ENCODE measurements around the gene SSR4. TPM values are rescaled to one million over a fixed set of nuclear protein-coding genes. Genes with fewer than 3 reads are reported as not detected.

The SSR4 gene
- total RNA-seq, 1 donor from 2014 or later = 297 TPM

DNA sequence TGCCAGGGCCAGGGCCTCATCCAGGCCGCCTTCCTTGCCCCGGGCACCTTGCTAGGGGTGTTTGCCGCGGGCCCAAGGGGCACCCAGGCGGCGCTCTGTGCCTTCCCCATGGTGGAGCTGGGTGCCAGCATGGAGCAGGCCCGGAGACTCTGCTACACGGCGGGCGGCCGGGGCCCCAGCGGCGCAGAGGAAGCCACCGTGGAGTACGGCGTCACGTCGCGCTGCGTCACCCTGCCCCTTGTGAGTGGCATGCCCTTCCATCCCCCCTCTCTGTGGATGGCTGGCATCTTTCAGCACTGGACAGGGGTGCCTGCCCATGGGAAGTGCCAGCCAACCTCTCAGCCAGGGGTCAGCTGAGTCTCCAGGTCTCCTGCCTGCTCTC lies 26.8 kb upstream of the SSR4 start:
- Mint-ChIP-seq H3K27me3 (ENCODE audit: unreplicated experiment) (no peaks in the 10 kb centered on the region), H3K4me1 (ENCODE audit: unreplicated experiment) (peaks cover 17% of the 10 kb centered on the region)
- no peak for DNase-seq (ENCODE audit: extremely low spot score, unreplicated experiment)

DNA sequence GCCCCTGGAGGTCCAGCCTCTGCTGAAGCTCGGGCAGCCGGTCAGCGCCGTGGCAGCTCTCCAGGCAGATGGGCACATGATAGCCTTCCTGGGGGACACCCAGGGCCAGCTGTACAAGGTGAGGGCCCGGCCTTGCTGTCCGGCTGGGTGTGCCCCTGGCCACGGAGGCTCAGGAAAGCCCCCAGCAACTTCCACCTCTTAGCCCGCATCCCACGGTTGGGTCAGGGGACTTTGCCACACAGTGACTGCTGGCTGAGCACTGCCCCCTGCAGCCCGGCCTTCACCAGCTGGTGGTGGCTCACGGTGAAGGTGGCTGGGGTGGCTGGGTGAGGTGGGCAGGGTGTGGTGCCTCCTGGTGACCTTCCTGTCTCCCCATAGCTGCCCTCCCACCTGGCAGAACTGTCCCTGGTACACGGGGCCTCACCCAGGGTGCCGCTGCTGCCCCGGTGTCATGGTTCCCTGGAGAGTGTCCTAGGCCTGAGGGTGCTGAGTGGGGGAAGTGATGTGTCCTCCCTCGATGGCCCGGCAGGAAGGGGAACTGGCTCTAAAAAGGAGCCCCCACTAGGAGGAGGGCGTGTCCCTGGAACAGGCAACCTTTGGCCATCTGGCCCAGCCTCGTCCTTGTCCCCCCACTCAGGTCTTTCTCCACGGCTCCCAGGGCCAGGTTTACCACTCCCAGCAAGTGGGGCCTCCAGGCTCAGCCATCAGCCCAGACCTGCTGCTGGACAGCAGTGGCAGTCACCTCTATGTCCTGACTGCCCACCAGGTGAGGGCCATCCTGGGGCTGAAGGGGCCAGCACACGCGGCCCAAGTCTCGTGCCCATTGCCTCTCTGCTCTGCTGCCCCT lies 25.9 kb upstream of the SSR4 start:
- Mint-ChIP-seq H3K36me3 (ENCODE audit: unreplicated experiment) (no peaks in the 10 kb centered on the region), H3K4me1 (ENCODE audit: unreplicated experiment) (peaks cover 17% of the 10 kb centered on the region), H3K9me3 (ENCODE audit: unreplicated experiment) (no peaks in the 10 kb centered on the region), H3K27ac (ENCODE audit: unreplicated experiment) (no peak overlapping the region), H3K4me3 (ENCODE audit: unreplicated experiment) (no peak overlapping the region), H3K27me3 (ENCODE audit: unreplicated experiment) (no peaks in the 10 kb centered on the region)
- TF ChIP-seq, protein P1, sequence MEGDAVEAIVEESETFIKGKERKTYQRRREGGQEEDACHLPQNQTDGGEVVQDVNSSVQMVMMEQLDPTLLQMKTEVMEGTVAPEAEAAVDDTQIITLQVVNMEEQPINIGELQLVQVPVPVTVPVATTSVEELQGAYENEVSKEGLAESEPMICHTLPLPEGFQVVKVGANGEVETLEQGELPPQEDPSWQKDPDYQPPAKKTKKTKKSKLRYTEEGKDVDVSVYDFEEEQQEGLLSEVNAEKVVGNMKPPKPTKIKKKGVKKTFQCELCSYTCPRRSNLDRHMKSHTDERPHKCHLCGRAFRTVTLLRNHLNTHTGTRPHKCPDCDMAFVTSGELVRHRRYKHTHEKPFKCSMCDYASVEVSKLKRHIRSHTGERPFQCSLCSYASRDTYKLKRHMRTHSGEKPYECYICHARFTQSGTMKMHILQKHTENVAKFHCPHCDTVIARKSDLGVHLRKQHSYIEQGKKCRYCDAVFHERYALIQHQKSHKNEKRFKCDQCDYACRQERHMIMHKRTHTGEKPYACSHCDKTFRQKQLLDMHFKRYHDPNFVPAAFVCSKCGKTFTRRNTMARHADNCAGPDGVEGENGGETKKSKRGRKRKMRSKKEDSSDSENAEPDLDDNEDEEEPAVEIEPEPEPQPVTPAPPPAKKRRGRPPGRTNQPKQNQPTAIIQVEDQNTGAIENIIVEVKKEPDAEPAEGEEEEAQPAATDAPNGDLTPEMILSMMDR (IDR thresholded peaks at IDR 0.05) = no peak
- DNase-seq (ENCODE audit: extremely low spot score, unreplicated experiment) = no peak

More for the DNA sequence above, 26.8 kb upstream of the SSR4 start:
- H3K27ac Mint-ChIP-seq (ENCODE audit: unreplicated experiment) = no peak overlapping the region
- TF ChIP-seq, protein P1 (IDR thresholded peaks at IDR 0.05) = no peak
- no peaks in the 10 kb centered on the region for H3K36me3 Mint-ChIP-seq (ENCODE audit: unreplicated experiment)
- no peaks in the 10 kb centered on the region for H3K9me3 Mint-ChIP-seq (ENCODE audit: unreplicated experiment)
- no peak overlapping the region for H3K4me3 Mint-ChIP-seq (ENCODE audit: unreplicated experiment)

DNA sequence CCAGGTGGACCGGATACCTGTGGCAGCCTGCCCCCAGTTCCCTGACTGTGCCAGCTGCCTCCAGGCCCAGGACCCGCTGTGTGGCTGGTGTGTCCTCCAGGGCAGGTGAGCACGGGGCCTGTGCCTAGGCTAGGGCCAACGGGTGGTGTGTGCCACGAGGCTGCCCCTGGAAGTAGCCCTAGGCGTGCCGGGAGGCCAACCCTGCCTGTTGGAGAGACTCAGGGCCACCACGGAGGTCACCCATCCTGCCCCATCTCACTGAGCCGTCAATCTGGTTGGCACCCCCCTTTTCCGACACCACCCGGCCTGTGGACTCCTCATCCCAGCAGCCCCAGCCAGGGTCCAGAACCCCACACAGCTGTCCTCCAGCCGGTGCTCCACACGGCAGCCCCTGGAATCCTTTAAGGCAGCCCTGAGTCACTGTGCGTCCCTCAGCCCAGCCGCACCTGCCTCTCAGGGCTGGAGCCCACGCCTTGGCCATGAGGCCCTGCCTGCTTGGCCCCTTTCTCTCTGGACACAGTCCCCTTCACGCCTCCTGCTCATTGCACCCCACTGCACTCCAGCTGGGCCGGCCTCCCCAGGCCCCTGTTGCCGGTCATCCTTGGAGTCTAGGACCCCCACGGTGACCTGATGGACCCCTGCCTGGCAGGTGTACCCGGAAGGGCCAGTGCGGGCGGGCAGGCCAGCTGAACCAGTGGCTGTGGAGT lies 25.2 kb upstream of the SSR4 start:
- TF ChIP-seq, protein P1 (IDR thresholded peaks at IDR 0.05) = no peak
- Mint-ChIP-seq H3K27ac (ENCODE audit: unreplicated experiment) (no peak overlapping the region), H3K27me3 (ENCODE audit: unreplicated experiment) (no peaks in the 10 kb centered on the region), H3K9me3 (ENCODE audit: unreplicated experiment) (no peaks in the 10 kb centered on the region), H3K4me3 (ENCODE audit: unreplicated experiment) (no peak overlapping the region), H3K36me3 (ENCODE audit: unreplicated experiment) (no peaks in the 10 kb centered on the region), H3K4me1 (ENCODE audit: unreplicated experiment) (peaks cover 13% of the 10 kb centered on the region)
- DNase-seq (ENCODE audit: extremely low spot score, unreplicated experiment) = no peak

DNA sequence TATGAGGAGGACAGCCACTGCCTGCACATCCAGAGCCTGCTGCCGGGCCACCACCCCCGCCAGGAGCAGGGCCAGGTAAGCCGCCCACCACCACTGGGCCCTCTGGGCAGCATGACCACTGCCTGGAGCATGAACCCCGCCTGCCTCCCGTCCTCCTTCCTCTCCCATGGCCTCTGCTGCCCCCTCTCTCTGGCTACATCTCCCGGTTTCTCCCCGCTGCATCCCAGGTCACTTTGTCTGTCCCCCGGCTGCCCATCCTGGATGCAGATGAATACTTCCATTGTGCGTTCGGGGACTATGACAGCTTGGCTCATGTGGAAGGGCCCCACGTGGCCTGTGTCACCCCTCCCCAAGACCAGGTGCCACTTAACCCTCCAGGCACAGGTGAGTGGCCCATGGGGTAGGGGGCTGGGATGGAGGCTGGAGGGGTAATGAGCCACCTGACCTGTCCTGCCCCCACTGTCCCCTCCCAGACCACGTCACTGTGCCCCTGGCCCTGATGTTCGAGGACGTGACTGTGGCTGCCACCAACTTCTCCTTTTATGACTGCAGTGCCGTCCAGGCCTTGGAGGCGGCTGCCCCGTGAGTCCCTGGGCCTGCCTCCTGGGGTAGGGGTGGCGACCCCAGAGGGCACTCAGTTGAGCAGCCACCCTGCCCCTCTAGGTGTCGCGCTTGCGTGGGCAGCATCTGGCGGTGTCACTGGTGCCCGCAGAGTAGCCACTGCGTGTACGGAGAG lies 24.4 kb upstream of the SSR4 start:
- H3K9me3 Mint-ChIP-seq (ENCODE audit: unreplicated experiment) = no peaks in the 10 kb centered on the region
- H3K27me3 Mint-ChIP-seq (ENCODE audit: unreplicated experiment) = no peaks in the 10 kb centered on the region
- peaks cover 13% of the 10 kb centered on the region for H3K4me1 Mint-ChIP-seq (ENCODE audit: unreplicated experiment)
- H3K4me3 Mint-ChIP-seq (ENCODE audit: unreplicated experiment) = no peak overlapping the region
- H3K36me3 Mint-ChIP-seq (ENCODE audit: unreplicated experiment) = no peaks in the 10 kb centered on the region
- DNase-seq (ENCODE audit: extremely low spot score, unreplicated experiment) = no peak
- TF ChIP-seq, protein P1 (IDR thresholded peaks at IDR 0.05) = no peak
- H3K27ac Mint-ChIP-seq (ENCODE audit: unreplicated experiment) = no peak overlapping the region
